HG03064 (cell line): Measurements from ENCODE around the gene PSMD1.

ENCODE experiments used
- ATAC-seq: cut with Tn5 transposase; IDR thresholded peaks from one replicate; pipeline ENCODE4 v1.9.1; 2021; ENCODE audit warnings: low read depth; ENCODE audit not compliant: unreplicated experiment

PSMD1 gene

DNA sequence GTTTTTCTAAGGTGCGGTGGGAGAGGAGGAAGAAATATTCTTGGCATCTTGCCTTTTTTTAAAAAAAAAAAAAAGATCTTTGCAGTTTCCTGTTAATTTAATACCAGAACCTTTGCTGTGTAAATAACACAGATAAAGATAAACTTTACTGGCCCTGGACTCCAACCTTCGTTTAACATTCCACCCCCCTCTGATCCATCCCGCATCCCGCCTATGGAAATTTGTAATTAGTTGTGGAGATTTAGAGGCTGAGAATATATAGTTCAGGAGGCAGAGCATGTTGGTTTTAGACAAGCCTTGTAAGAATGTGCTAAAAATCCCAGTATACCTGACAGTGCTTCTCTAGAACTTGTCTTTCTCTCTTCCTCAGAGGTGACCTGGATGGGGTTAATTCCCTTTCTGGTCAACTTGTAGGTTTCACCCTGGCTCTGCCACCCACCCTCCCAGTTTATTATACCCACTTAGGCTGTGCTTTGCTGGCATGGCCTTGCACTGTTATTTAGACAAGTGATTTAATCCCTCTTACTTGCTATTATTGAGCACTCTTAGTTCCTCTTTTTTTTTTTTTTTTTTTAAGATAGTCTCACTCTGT is 22.3 kb upstream of the PSMD1 start:
- ATAC-seq, result no peak

DNA sequence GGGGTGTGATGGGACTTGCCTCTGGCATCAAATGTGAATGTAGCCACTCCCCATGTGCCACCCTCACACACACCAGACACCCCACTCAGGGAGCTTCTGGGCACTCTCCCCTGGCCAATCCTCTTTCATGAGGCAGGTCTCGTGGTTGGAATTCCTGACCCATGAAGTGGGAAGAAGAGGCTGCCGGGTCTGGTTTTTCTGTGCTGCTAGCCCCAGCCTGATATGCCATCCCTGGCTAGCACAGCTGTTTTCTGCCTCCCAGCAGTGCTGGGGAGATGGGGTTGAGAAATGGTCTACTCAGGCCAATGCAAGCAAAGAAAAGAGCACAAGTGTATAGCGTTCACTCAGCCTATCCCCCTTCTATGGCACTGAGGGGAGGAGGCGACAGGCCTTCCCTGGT is 20.5 kb upstream of the PSMD1 start:
- no peak for ATAC-seq

DNA sequence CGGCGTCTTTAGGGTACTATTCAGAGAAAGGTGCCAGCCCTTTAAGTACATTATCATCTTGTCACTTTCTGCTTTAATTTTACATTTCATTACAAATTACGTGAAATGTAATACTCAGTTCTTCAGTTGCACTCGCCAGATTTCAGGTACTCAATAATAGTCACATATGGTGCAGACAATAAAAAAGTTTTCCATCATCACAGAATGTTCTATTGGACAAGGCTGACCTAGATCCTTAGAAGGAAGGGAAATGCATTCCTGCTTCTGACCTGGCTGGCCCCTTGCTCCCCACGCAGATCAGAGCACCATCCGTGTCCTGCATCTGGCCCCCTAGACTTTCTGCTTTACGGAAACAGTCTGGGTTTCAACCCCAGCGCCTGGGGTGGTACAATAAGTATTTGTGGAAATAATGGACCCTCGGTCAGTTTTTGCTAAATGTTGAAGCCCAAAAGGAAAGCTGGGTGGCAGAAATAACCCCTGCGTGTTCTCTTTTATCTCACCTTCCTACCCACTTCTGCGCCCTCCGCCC is 20.0 kb upstream of the PSMD1 start:
- no peak for ATAC-seq

DNA sequence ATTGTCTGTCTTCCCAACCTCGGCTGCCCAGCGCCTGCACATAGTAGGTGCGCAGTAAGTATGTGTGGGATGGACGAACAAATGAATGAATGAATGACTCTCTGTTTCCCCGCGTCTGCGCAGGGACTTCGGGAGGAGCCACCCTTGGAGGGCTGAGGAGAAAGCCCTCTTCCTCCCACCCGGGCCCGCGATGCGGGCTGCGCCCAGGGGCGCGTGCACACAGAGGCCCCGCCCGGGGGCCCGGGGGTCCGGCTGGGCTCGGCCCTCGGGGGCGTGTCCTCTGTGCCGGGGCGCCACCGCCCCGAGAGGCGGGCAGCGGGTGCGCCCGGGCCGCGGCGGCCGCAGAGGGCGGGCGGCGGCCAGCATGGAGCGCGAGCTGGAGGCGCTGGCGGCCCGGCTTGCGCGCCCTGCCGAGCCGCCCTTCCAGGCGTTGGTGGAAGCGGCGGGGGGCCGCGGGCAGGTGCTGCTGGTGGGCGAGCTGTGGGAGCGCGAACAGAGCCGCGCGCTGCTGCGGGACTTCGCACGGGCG is 19.4 kb upstream of the PSMD1 start, which contains the start of gene C2orf72:
C2orf72 (plus strand) TSS at position 322 of the 529 bp plus-strand sequence; CDS start at position 365, 43 bp downstream.
- no peak for ATAC-seq

DNA sequence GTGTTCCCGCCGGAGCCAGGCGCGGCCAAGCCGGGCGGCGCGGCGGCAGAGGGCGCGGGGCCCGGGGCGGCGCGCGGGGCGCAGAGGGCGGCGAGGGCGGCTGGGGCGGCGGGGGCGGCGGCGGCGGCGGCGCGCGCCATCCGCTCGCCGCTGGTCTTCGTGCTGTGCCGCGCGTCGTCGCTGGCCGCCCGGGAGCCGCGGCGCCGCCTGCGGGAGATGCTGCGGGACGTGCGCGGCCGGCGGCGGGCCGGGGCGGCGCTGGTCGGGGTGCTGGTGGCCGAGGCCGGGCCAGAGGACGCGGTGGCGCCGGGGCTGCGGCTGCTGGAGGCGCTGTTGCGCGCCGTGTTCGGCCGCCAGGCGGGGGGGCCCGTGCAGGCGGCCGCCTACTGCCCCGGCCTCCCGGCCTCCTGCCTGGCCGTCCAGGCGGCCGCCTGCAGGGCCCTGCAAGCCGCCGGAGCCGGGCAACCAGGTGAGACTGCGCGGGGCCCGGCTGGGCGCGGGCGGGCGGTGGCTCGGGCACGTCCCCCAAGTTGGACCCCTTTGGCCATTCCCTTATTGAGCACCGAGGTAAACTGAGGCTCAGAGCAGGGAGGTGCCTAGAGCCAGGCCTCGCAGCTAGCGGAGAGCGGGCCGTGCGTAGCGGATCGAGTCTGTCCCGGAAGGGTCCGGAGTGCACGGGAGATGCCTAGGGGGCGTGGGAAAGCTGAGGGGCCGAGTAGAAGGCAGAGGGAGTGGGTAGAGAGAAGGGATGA is 18.8 kb upstream of the PSMD1 start:
- no peak for ATAC-seq

DNA sequence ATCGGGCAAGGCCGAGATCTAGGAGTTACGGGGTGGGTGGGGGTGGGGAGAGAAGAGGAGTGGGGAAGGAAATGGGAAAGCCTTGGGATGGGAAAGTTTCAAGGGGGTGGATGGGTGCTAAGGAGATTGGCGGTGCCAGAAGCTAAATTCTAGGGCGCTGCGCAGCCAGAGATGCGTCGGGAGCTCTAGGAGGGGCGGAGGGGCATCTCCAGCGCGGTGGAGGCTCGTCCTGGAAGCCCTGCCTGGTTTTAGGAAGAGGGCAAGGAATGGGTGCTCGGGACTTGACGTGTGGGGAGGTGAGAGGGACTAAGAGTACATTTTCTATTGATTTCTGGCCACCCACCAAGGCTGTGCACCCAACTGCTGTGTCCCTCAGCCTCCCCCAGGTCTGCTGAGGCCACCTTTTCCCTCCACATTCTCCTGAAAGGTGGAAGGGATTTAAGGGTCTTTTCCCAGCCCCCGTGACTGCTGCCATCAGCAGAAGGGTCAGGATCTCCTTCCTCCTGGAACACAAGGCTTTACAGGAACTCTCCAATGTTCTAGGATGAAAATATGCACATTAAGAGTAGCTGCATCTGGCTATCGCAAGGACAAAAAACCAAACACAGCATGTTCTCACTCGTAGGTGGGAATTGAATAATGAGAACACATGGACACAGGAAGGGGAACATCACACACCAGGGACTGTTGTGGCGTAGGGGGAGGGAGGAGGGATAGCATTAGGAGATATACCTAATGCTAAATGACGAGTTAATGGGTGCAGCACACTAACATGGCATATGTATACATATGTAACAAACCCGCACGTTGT is 18.0 kb upstream of the PSMD1 start:
- no peak for ATAC-seq

DNA sequence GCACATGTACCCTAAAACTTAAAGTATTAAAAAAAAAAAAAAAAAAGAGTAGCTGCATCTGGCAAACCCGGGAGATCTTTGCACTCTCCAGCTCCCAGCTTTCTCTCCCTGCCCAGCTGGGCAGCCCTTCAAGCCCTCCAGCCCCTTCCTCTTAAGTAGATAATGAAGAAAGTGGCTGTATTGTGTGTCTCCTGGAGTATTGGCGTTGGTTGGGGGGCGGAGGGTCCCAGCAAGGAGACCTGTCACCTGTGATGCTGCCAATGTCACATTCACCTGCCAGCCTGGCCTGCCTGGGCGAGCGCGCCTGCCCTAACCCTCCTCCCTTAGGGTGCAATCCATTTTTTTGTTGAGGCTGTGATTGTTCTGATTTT is 17.4 kb upstream of the PSMD1 start:
- ATAC-seq, result no peak

DNA sequence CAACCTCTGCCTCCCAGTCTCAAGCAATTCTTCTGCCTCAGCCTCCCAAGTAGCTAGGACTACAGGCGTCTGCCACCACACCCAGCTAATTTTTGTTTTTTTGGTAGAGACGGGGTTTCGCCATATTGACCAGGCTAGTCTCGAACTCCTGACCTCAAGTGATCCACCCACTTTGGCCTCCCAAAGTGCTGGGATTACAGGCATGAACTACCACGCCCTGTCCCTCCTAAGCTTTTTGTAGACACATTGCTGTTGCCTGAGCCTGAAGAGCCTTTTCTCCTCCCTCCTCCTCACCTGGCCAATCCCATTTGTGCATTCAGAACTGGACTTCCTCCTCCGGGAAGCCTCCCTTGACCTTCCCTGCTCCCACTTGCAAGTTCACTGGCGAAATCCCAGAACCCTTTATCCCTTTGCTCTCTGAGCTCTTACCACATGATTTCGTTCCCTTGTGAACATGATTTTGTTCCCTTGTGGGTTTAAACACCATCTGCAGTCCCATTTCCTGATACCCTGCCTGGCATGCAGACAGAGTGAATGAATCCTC is 16.8 kb upstream of the PSMD1 start:
- no peak for ATAC-seq

DNA sequence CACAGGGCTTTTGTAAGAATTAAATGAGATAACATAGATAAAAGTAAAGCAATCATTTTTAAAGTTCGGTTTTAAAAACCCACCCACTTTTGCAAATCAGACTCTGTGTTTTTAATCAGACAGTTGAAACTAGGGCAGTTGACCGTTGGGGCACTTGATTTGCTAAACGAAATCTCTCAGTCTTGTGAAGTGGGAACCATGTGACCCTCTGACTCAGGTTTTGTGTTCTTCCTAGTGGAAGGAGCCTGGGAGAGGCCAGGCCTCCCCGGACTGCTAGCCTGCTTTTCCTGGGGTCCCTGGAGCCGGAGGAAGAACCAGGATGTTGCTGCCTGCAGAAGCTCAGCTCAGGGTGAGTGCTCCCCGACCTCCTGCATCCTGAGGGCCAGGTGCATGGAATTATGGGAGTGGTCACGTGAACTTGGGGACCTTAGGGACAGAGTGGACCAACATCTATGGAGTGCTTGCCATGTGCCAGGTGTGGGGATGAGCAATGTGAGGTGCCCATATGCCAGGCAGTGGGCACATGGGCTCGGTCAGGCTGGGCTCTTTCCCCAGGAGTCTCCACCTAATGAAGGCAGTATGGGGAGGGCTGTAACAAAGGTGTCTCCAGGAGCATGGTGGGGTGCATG is 15.5 kb upstream of the PSMD1 start:
- no peak for ATAC-seq

DNA sequence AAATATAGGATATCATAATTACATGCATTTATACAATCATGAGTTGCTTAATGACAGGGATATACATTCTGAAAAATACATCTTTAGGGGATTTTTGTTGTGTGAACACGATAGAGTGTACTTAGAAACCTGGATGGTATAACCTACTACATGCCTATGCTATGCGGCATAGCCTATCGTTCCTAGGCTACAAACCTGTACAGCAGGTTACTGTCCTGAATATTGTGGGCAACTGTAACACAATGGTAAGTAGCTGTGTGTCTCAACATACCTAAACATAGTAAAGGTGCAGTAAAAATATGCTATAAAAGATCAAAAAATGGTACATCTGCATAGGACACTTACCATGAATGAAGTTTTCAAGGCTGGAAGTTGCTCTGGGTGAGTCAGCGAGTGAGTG is 12.9 kb upstream of the PSMD1 start:
- no peak for ATAC-seq

DNA sequence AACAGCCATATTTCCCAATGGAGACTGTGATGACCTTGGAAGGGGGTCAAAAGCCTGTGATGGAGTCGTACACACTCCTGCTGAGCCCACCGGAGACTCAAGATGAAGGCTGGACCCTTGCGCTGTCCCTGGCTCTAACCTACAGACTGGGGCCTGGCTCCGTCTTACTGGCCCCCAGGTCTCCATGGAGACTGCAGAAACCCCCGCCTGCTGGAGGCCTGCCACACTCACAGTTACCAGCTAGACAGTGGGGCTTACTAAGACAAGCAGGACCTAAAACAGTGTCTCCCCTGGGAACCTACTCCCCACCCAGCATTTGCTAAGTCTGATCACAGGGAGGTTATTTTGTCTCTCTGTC is 9.8 kb upstream of the PSMD1 start:
- ATAC-seq, result no peak

DNA sequence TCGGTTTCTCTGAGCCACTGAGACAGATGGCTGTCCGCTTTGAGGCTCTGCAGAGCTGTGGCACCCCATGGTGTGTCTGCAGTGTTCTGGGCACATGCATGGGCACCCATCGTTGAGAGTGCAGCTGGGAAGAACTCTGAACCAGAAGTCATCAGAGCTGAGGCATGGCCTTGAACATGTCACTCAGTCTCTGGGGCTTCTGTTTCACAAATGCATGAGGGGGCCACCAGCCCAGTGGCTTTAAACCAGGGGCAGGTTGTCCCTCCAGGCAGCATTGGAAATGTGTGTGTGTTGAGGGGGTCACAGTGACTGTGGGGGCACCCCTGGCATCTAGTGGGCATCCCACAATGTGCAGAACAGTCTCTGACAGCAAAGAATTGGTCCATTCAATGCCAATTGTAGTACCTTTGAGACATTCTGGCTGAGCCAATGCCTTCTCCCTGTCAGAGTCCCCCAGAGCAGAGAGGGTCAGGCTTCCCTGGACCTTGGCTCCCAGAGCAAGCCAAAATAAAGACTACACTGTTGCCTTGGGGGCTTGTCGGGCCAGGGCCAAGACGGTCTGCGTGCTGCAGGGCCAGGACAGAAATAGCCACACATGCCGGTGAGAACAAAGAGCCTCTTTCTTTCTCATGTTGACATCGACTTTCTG is 9.3 kb upstream of the PSMD1 start:
- ATAC-seq, result no peak

DNA sequence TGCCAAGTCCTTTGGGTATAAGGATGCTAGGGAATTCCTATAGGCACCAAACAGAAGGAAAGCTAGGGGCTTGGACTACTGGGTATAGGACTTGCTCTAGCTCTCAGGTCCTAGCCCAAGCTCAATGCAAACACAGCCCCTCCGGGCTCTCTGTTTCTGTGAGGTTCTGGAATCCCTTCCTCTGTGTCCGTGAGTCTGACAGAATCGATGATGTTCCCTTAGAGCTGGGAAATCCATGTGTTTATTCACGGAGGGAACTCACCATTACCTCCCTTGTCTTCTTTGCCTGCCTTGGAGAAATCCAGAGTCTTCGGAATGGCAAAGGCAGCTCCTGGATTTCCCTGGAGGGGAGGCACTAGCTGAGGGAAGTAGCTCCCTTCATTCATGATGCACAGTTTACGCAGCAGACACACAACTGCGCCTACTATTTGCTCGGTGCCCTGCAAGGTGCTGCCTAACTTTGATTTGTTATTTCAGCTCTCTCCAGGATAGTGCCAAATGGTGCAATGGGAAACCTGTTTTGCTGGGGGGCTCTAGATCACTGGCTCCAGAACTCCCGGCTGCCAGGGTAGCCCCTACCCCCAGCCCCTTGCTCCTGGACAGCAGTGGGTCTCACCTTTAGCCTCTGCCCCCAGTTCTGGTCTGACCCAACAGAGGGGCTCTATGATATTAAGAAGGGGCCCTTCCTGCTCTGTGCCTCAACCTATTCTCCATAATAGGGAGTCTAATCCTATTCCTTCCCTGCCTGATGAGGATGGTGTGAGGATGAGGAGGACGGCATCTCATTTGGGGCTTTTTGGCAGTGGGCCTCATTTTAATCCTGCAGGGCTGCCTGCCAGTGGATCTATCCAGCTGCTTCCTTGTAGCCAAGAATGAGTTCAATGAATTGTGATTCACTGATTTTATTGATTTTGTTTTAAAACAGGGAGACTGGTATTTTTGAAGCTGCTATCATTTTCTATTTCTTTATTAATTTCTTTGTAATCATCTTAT is 8.4 kb upstream of the PSMD1 start:
- ATAC-seq, result no peak

DNA sequence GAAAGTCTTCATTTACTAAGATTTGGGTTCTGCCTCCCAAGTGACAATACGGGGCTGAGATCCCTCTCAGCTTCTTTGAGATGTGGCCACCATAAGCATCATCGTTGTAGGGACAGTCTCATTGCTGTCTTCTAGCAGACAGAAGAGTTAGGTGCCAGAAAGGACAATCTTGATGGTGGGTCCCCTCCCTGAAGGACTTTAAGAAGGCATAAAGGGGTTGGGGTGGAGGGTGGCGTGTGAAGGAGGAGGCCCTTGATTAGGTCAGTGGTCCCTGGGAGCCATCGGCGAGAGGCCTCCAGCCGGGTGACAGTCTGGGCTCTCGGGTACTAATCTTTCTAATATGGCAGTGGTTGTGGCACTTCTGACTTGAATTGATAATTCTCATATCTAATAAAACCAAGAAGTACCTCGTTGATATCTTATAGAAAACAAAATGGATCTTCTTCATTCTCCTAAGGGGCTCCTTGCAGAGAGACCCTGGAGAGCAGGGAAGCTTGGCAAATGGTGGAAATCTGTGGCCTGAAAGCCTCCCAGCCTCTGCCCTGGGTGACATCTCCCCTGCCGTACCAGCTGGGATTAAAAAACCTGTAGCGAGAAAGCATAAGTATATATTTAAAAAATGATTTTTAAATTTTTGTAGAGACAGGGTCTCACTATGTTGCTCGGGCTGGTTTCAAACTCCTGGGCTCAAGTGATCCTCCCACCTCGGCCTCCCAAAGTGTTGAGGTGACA is 7.2 kb upstream of the PSMD1 start:
- no peak for ATAC-seq

DNA sequence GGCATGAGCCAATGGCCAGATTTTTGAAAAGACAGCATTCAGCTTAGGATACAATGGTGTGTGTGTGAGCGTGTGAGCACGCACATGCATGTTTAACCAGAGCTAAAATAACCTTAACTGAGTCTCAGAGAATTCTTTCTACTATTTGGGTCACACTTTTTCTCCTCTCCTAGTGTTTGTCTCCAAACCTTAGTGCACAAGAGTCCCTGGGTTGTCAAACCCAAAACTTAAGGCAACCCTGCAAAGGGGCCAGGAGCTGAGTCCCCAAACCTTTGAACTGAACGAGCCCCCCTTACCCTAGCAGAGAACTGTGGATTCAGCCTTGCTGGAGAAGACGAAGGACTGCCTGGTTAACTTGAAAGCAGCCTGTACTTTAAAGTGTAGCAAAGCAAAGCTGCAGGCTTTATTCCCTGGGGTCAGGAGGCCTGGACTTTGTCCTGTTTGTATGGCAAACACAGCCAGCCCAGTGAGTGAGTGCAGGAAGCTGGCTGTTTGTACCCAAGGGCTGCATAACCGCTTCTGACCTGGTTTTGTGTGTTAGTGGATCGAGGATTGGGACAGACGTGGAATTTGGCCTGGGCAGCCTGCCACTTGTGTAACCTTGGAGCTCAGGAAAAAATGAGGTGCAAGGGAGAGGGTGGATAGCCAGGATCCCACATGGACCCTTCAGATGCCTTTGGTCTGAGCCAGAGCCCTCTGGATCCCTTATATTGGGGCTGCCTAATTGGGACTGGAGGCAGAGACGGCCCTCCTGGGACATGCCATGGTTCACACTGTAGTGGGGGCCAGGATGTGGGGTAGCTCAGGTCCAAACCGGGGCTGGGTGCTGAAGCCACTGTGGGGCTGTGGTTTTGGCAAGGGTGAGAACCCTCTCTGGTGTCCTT is 6.4 kb upstream of the PSMD1 start:
- ATAC-seq, result no peak

DNA sequence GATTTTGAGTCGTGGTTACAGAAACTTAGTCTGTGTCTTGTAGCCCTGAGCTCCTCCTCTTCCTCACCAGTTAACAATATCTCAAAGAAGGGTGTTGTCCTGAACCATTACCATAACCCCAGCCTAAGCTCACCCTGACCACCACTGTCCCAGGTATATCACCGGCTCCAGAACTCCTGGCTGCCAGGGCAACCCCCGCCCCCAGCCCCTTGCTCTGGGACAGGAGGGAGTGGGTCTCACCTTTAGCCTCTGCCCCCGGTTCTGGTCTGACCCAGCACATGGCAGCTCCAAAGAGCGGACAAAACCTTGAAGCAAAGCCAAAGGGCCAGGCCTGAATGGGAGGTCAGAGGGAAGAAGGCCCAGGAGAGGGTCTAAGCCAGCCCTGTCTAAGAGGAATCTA is 5.6 kb upstream of the PSMD1 start:
- no peak for ATAC-seq
